Activated CD8-positive, alpha-beta T cell treated with anti-CD3 and anti-CD28 coated beads for 36 hours (primary cell): ENCODE measurements around the gene CAMTA1. TPM values are rescaled to one million over a fixed set of nuclear protein-coding genes. Genes with fewer than 3 reads are reported as not detected.

ENCODE experiments used
- ATAC-seq: fragments of 200-7000 bp; cut with Tn5 transposase; one replicate; pipeline ENCODE4 v1.10.0; 2021; ENCODE audit warnings: mild to moderate bottlenecking, moderate library complexity
- CTCF ChIA-PET: fragments of 350-600 bp; sonication (Branson Sonifier 250); formaldehyde crosslinking; loops from one replicate; lab custom pipeline; 2021; ENCODE audit warnings: antibody characterized with exemption; lab: Charles Lee
- POLR2A ChIA-PET: fragments of 350-600 bp; sonication (Branson Sonifier 250); formaldehyde crosslinking; loops from one replicate; lab custom pipeline; 2021; ENCODE audit warnings: antibody characterized with exemption; lab: Charles Lee
- DNase-seq: peaks from one replicate; pipeline ENCODE4 v3.0.0-alpha.2; 2020
- H3K27ac Mint-ChIP-seq: one replicate; pipeline ENCODE4 v1.8.0; 2021; ENCODE audit warnings: mild to moderate bottlenecking, mixed read lengths
- H3K27me3 Mint-ChIP-seq: one replicate; pipeline ENCODE4 v1.8.0; 2021; ENCODE audit warnings: mixed read lengths
- H3K36me3 Mint-ChIP-seq: one replicate; pipeline ENCODE4 v1.8.0; 2021; ENCODE audit warnings: low read depth, mixed read lengths
- H3K4me1 Mint-ChIP-seq: one replicate; pipeline ENCODE4 v1.8.0; 2021; ENCODE audit warnings: low read depth, mixed read lengths
- H3K4me3 Mint-ChIP-seq: one replicate; pipeline ENCODE4 v1.8.0; 2021; ENCODE audit warnings: mild to moderate bottlenecking, moderate library complexity, mixed read lengths
- H3K9me3 Mint-ChIP-seq: one replicate; pipeline ENCODE4 v1.8.0; 2021; ENCODE audit warnings: mixed read lengths
- intact Hi-C: fragments of 100-400 bp; cut with micrococcal nuclease; formaldehyde crosslinking; loops from one replicate; pipeline ENCODE4 v1.10.0; 2022
- total RNA-seq, 2 experiments: library from RNA; stranded (reverse); gene quantifications; one replicate each; pipeline ENCODE4 v1.2.3, GENCODE V29; 2021
- TF ChIP-seq, protein P1 (sequence below): fragments of 200-600 bp; IDR thresholded peaks from one replicate; pipeline ENCODE4 v1.8.0; 2022; ENCODE audit warnings: antibody characterized with exemption, mild to moderate bottlenecking

Gene CAMTA1
- total RNA-seq, 2 experiments from 2014 or later, result 67.7 to 70.9 TPM

DNA sequence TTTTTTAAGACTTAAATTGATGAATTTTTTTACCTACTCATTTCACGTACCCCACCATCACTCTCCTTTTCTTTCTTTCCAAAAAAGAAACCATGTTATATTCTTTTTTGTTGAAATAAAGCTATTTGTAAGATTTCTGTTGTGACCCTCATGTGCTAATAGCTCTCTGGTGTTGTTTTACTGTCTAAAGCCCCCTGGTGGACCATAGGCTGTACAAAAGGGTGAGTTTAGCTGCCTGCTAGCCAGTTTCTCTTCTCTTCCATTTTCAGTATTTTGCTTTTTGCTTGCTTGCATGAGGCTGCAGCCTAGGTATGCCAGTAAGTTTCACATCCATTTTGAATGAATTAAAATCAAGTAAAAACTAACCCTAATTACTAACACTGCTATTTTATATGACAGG lies 970.2 kb downstream of the CAMTA1 start:
- no peak for DNase-seq
- no peaks in the 10 kb centered on the region for H3K9me3 Mint-ChIP-seq
- ATAC-seq, result no peak
- TF ChIP-seq, protein P1, sequence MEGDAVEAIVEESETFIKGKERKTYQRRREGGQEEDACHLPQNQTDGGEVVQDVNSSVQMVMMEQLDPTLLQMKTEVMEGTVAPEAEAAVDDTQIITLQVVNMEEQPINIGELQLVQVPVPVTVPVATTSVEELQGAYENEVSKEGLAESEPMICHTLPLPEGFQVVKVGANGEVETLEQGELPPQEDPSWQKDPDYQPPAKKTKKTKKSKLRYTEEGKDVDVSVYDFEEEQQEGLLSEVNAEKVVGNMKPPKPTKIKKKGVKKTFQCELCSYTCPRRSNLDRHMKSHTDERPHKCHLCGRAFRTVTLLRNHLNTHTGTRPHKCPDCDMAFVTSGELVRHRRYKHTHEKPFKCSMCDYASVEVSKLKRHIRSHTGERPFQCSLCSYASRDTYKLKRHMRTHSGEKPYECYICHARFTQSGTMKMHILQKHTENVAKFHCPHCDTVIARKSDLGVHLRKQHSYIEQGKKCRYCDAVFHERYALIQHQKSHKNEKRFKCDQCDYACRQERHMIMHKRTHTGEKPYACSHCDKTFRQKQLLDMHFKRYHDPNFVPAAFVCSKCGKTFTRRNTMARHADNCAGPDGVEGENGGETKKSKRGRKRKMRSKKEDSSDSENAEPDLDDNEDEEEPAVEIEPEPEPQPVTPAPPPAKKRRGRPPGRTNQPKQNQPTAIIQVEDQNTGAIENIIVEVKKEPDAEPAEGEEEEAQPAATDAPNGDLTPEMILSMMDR, result peak; percentile 29
- ChIA-PET CTCF (interaction anchor here (1.1 to 11.4 kb wide), 3 partner anchors 11 to 82 kb away, joined by 3 to 589 read pairs (median 4); no protein-coding TSS in a partner anchor), POLR2A (interaction anchor here (0.5 to 0.7 kb wide), 2 partner anchors 67 to 1754 kb away, joined by 3 read pairs; no protein-coding TSS in a partner anchor)
- no peaks in the 10 kb centered on the region for H3K36me3 Mint-ChIP-seq
- H3K4me1 Mint-ChIP-seq, result peaks cover 29% of the 10 kb centered on the region
- no peak overlapping the region for H3K4me3 Mint-ChIP-seq
- peaks cover 10% of the 10 kb centered on the region for H3K27me3 Mint-ChIP-seq
- intact Hi-C loops, result no loop called here
- no peak overlapping the region for H3K27ac Mint-ChIP-seq

DNA sequence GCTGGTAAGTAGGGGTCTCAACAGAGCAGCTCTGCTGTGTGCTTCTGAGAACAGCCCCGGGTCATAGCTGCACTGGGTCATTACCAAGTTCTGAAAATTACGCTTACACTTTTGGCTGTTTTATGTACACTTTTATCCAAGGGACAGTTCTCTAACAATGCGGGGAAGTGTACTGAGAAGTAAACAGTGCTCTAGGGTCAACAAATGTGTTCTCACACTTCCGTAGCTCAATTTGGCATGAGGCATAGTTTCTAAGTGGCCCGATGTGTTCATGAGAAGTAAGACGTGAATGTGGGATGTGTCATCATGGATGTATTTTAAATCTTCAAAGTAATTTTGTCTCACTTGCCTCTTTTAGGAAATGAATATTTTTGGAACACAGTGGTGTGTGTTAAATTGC lies 975.0 kb downstream of the CAMTA1 start:
- ChIA-PET POLR2A (interaction anchor here (1.2 kb wide), 1 partner anchor 22 kb away, joined by 4 read pairs; no protein-coding TSS in a partner anchor), CTCF (interaction anchor here (1.2 to 8.4 kb wide), 3 partner anchors 7 to 92 kb away, joined by 3 to 57 read pairs (median 47); no protein-coding TSS in a partner anchor)
- ATAC-seq (no peak), DNase-seq (no peak)
- Mint-ChIP-seq H3K27ac (no peak overlapping the region), H3K27me3 (peaks cover 2% of the 10 kb centered on the region), H3K4me1 (no peaks in the 10 kb centered on the region), H3K4me3 (no peak overlapping the region), H3K36me3 (no peaks in the 10 kb centered on the region), H3K9me3 (no peaks in the 10 kb centered on the region)
- TF ChIP-seq, protein P1, result no peak
- intact Hi-C loops, result no loop called here

DNA sequence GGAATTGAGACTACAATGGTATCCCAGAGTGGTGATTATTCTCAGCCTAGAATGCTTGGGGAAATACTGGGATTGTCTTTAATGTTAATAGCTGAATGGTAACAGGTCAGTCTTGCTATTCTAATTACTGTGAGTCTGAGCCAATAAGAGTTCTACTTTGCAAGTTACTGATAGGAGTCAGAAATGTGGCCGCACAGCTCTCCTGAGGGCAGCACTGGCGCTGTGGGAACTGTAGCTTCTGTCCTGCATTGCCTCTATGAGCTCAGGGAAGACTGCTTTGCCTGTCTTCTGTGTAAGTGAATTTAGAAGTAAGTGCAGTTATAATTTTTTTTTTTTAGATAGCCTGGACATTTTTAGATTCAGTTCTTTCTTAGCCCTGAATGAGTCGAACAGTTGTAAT lies 975.8 kb downstream of the CAMTA1 start:
- Mint-ChIP-seq H3K9me3 (no peaks in the 10 kb centered on the region), H3K27me3 (peaks cover 3% of the 10 kb centered on the region), H3K4me3 (no peak overlapping the region), H3K4me1 (no peaks in the 10 kb centered on the region), H3K27ac (no peak overlapping the region), H3K36me3 (no peaks in the 10 kb centered on the region)
- TF ChIP-seq, protein P1, result no peak
- ATAC-seq, result no peak
- CTCF ChIA-PET, result interaction anchor here (1.2 to 8.4 kb wide), 3 partner anchors 8 to 93 kb away, joined by 3 to 57 read pairs (median 47); no protein-coding TSS in a partner anchor
- POLR2A ChIA-PET, result interaction anchor here (0.6 to 1.2 kb wide), 2 partner anchors 21 to 200 kb away, joined by 4 read pairs; no protein-coding TSS in a partner anchor
- no peak for DNase-seq
- intact Hi-C loops, result no loop called here

DNA sequence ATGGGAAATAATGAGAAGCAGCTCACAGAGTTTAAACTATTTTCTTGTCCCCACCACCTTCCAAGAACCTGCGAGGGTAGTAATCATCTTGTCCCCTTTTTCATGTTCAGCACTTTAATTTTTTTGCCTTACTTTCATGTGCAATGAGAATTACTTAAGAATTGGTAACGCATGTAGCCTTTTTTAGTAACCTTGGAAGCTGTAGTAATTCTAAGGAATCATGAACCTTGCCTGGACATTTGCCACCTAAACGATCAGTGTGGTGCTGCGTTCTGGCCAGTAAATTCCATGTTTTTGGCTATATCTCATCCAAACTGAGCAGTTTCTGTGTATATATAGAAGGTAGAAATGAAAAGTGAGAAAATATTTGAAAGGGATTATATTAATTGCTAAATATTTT lies 981.9 kb downstream of the CAMTA1 start:
- ATAC-seq, result no peak
- Mint-ChIP-seq H3K27me3 (peaks cover 12% of the 10 kb centered on the region), H3K9me3 (no peaks in the 10 kb centered on the region), H3K36me3 (peaks cover 1% of the 10 kb centered on the region), H3K27ac (no peak overlapping the region), H3K4me1 (peaks cover 8% of the 10 kb centered on the region), H3K4me3 (no peak overlapping the region)
- CTCF ChIA-PET, result interaction anchor here (0.8 to 3.0 kb wide), 3 partner anchors 12 to 136 kb away, joined by 3 to 13 read pairs (median 4); no protein-coding TSS in a partner anchor
- intact Hi-C loops, result no loop called here
- POLR2A ChIA-PET, result no interaction called here
- DNase-seq, result no peak
- TF ChIP-seq, protein P1, result no peak

DNA sequence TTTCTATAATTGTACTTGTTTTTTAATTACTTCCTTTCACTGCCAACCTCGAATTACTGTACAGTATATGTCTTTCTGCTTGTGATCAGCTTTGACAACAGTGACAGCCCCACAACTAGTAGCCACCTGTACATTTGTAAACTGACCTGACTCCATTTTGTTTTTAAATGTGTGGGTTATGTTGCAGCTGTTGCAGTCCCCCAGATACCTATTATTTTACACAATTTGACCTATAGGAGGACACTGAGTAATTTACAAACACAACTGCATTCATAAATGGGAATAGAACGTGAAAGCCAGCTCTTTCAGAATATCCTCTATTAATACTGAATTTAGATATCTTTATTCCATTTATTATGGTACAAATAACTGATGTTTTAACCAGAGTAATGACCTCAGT lies 983.3 kb downstream of the CAMTA1 start:
- Mint-ChIP-seq H3K4me1 (peaks cover 20% of the 10 kb centered on the region), H3K4me3 (no peak overlapping the region), H3K9me3 (no peaks in the 10 kb centered on the region), H3K36me3 (peaks cover 10% of the 10 kb centered on the region), H3K27me3 (peaks cover 10% of the 10 kb centered on the region), H3K27ac (no peak overlapping the region)
- ChIA-PET POLR2A (interaction anchor here (1.5 kb wide), 1 partner anchor 16 kb away, joined by 4 read pairs; no protein-coding TSS in a partner anchor), CTCF (interaction anchor here (0.9 to 3.0 kb wide), 6 partner anchors 16 to 135 kb away, joined by 3 to 24 read pairs (median 6); no protein-coding TSS in a partner anchor)
- intact Hi-C loops, result no loop called here
- DNase-seq (no peak), ATAC-seq (no peak)
- TF ChIP-seq, protein P1, result no peak
